HG03095 (cell line): Measurements from ENCODE around the gene STN1.

ENCODE experiments used
- ATAC-seq: cut with Tn5 transposase; IDR thresholded peaks from one replicate; pipeline ENCODE4 v1.9.1; 2021; ENCODE audit warnings: moderate library complexity; ENCODE audit not compliant: unreplicated experiment

STN1 gene

DNA sequence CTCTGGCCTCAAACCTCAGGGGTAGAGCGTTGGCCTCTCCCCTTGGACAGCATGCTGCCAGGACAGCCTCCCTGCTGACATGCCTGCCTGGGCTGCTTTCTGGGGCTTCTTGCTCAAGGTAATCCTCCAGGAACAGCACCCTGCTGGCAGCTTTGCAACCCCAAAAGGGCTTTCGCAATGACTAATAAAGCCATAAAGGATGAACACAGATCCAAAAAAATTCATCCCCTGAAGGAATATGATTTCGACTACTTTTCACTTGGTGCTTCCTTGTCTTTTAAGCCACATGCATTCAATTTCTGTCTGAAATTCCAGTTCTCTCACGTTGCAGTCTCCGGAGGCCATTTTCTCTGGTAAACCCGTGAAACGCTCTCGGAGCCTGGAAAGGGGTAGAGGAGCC, 47.5 kb downstream of the STN1 start:
- no peak for ATAC-seq

DNA sequence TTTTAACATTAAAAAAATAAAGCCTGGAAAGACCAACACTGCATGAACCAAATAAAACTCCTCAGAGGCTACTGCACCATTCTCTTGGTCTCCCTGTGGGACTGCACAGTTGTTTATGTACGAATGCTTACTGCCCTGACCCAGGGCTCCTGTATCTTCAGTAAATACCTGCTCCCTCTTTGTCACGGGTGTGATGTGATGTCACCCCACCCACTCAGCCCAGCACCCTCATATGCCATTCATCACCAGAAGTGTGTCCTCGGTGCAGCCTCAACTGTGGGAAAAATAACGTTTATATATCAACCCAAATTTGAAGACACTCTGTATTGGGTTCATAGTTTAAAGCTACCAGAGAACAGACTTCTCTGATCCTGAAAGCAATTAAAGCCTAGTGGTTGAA, 48.6 kb downstream of the STN1 start:
- ATAC-seq, result no peak

DNA sequence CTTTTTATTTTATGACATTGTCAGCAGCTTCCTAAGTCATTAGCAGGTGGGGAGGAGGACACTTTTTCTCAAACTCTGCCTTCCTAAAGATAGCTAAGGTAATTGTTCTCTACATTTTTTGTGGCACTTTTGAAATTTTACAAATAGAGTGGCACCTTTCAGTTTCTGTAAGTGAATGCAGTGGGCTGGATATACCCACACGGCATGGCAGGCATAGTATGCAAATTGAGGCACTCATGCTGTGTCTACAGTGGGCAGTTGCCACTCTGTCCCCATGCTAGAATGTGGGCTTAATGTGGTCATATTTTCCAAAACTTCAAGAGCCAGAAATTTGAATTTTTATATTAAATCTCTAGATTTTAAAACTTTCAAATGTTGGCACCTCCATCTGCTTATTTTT, 49.8 kb downstream of the STN1 start:
- ATAC-seq, result no peak

DNA sequence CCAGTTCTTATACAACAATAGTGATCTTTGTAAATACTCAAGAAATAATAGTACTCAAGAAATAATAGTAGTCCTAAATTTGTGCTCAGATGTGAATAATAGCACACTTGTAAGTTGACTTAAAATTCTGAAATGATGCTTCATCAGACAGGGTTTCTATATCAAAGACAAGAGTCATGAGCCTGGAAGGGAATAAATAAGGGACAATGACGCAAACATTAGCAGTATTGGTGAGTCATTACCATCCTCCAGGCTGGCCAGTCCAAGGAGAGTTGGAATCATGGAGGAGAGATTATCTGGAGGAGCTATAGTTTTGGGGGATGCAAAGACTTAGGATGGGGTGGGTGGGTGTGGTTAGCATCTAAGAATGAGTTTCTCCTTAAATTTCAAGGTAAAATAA, 56.5 kb downstream of the STN1 start:
- ATAC-seq, result no peak

- ATAC-seq, result no peak
Observed at GRCh38 chr10:103859161-103860086, 58.6 kb downstream of the STN1 start.

DNA sequence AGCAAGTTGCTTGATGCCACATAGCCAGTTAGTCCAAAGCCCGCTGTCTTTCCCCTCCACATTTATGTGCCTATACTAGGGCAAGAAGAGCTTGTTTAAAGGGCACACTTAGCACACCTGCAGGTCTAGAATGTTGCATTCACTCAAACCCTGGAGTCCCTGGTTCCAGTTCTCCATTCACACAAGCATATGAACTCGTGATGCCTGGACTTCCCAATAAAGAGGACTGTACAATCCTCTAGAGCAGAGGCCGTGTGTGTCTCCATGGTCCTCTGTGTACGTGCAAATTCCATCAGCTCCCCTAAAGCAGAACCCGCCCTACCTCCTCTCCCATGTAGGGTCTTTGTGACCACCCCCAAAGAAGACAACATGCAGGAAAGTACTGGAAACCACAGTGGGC, 59.6 kb downstream of the STN1 start:
- no peak for ATAC-seq

GRCh38 chr10:103856797-103857170, 61.2 kb downstream of the STN1 start:
- ATAC-seq, result no peak

GRCh38 chr10:103855852-103856796, 61.9 kb downstream of the STN1 start:
- no peak for ATAC-seq

- no peak for ATAC-seq
Observed at GRCh38 chr10:103855424-103855823, 62.6 kb downstream of the STN1 start, which contains the start of gene SH3PXD2A. Gene SH3PXD2A (minus strand): TSS chr10:103855576. CDS start chr10:103855266, 310 bp downstream.

DNA sequence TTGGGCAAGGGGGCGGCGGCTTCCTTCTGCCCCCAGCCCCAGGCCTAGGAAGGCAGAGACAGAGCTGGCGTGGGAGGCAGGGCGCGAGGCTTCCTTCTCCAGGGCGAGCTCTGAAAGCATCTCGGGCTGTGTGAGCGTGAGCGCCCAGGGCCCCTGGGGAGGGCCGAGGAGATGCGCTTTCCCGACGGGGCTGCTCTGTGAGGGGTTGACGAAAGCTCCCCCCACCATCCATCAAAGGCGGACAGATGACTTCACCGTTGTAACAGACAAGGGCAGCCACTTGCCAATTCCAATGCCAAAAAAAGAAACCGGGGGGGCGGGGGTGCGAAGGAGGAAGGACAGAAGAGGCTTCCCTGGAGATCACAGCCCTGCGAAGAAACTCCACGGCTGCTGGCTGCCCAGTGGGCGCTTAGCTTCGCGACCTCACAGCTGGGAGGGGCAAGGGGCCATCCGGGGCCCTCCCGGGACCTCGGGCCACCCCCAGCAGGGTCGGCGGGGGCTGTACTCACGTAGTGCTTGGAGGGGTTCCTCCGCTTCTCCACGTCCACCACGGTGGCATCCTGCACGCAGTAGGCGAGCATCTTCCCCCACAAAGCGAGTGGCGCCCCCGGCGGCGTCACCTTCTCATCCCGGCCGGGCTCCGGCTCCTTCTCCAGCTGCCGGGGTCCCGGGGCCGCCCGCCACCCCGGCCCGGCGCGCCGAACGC, 63.1 kb downstream of the STN1 start:
- ATAC-seq, result no peak

GRCh38 chr10:103854265-103854685, 63.7 kb downstream of the STN1 start:
- no peak for ATAC-seq

GRCh38 chr10:103853428-103854264, 64.3 kb downstream of the STN1 start:
- ATAC-seq, result no peak

DNA sequence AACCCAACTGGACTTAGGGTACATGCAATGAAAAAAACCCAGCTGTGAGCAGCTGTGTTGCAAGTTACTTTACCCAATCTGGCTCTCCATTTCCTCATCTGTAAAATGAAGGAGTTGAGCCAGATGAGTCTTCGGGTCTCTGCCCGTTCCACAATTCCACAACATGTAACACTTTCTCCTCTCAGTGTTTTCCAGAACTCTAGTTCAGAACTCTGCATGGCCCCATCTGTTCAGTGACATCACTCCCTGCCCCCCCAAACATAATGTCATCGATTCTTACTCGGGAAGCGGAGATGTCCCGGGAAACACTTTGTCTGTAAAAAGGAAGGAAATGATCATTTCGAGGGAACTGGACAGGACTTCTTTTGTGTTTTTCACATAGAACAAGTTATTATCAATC, 65.1 kb downstream of the STN1 start:
- ATAC-seq, result no peak

- ATAC-seq, result no peak
Observed at GRCh38 chr10:103852189-103852711, 65.7 kb downstream of the STN1 start.

DNA sequence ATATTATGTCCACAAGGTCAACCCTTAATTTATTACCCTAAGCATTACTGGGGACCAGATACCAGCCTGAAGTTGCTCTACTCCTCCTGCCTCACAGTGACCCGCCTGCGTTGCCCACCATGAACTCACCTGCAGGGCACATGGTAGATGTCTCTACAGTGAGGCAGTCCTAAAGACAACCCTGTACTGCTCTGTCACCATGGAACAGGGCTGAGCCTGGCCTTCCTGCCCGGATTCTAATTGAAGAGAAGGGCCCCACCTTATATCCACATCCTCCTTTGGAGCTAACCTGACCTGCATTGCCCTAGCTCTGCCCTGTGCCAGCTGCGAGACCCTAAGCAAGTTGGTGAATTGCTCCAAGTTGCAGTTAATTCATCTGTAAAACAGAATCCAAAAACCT, 66.7 kb downstream of the STN1 start:
- ATAC-seq, result no peak

GRCh38 chr10:103850572-103850895, 67.5 kb downstream of the STN1 start:
- no peak for ATAC-seq

GRCh38 chr10:103849880-103850571, 68.0 kb downstream of the STN1 start:
- no peak for ATAC-seq

GRCh38 chr10:103849212-103849877, 68.6 kb downstream of the STN1 start:
- no peak for ATAC-seq

- no peak for ATAC-seq
Observed at GRCh38 chr10:103847909-103848468, 70.0 kb downstream of the STN1 start.
